MG63 (cell line): ENCODE measurements around the gene NCOR1. TPM values are rescaled to one million over a fixed set of nuclear protein-coding genes. Genes with fewer than 3 reads are reported as not detected.
"Not testable (repeated sequence)": the region's sequence is repeated elsewhere in the genome, so short reads cannot be mapped to it uniquely, and the experiment has no call there.

Experiments
- DNase-seq: peaks from one replicate; pipeline ENCODE4 v3.0.0-alpha.2; 2020
- H3K27me3 ChIP-seq: fragments of 250-450 bp; sonication (Bioruptor Pico); 2 replicates; pipeline ENCODE4 v1.5.1; 2020; ENCODE audit warnings: mild to moderate bottlenecking, moderate library complexity
- H3K36me3 ChIP-seq: fragments of 250-450 bp; sonication (Bioruptor Pico); 2 replicates; pipeline ENCODE4 v1.5.1; 2020; ENCODE audit warnings: mild to moderate bottlenecking, moderate library complexity
- H3K4me3 ChIP-seq: fragments of 250-450 bp; sonication (Bioruptor Pico); 2 replicates; pipeline ENCODE4 v1.5.1; 2020; ENCODE audit warnings: mild to moderate bottlenecking, moderate library complexity
- H3K9me3 ChIP-seq: fragments of 250-450 bp; sonication (Bioruptor Pico); 2 replicates; pipeline ENCODE4 v1.5.1; 2020; ENCODE audit warnings: mild to moderate bottlenecking, moderate library complexity
- total RNA-seq: library from RNA; depleted of rRNA; stranded (reverse); fragments of >200 nt; shearing (Covaris generic); gene quantifications from 2 replicates; pipeline ENCODE4 v1.2.3, GENCODE V29; 2014; ENCODE audit warnings: low replicate concordance

NCOR1 gene
- total RNA-seq, 1 experiment from 2014 or later: 19.8 TPM

- Histone ChIP-seq H3K27me3 (no peaks in the 10 kb centered on the region), H3K4me3 (no peak overlapping the region), H3K9me3 (no peaks in the 10 kb centered on the region), H3K36me3 (peaks cover 10% of the 10 kb centered on the region)
- DNase-seq: no peak
These were observed 91.8 kb downstream of the NCOR1 start for GRCh38 chr17:16123531-16123930.

DNA sequence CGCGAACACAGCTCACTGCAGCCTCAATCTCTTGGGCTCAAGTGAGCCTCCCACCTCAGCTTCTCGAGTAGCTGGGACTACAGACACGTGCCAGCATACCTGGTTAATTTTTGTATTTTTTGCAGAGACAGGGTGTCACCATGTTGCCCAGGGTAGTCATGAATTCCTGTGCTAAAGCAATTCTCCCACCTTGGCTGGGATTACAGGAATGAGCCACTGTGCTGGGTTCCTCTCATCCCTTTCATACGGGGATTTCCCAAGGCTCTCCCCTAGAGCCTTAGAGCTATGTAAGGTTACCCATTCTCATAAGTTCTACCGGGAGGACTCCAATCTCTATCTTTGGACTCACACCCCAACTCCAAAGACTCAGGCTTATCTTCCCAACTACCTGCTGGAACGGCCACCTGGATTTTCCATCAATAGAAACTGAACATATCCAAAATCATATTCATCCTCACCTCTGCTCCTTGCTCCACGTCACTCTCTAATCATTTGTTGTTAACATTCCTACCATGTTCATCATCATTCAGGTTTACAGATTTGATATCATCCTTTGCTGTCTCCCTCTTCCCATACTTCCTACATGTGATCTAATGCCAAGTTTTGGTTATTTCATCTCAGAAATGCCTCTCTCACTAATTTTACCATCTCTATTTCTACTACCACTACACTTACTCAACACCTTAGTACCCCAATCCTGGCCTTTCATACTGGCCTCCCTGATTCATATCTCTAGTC lies 92.5 kb downstream of the NCOR1 start:
- H3K27me3 ChIP-seq: no peaks in the 10 kb centered on the region
- H3K9me3 ChIP-seq: no peaks in the 10 kb centered on the region
- no peak overlapping the region for H3K4me3 ChIP-seq
- peaks cover 16% of the 10 kb centered on the region for H3K36me3 ChIP-seq
- no peak for DNase-seq

DNA sequence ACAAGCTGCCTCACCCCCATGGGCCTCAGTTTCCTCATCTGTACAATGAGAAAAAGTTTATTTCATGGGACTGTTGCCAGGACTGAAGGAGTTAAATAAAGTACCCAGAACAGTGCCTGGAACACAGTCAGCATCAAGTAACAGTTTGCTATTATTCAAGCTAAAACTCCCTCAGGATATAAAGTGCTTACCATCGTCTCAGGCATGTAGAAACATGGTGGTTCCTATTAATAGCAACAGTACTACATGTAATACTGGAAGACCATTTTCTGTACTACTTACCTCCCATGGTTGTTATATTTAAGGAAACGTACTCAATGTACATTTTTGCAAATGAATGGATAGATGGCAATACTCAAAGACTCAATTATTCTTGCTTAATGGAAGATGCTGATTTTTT lies 93.4 kb downstream of the NCOR1 start:
- DNase-seq: no peak

DNA sequence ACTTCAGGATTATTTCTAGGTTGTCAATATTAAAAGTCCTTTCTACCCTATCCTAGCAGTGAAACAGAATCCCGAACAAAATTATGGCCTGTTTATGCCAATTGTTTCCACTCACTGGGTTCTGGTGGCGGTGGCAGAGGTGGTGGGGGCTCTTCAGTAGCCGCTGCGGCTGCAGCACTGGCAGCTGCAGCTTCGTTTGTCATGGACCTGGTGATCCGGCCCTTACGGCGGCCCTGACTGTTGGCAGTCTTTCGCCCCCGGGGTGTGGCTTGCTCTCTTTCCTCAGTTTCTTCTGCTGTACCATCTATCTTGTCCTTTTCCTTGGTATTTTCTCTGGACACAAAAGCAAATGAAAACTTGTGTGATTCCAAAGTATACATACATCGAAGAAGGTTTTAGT lies 94.4 kb downstream of the NCOR1 start:
- DNase-seq: no peak
- H3K9me3 ChIP-seq: no peaks in the 10 kb centered on the region
- H3K4me3 ChIP-seq: no peak overlapping the region
- H3K36me3 ChIP-seq: peaks cover 31% of the 10 kb centered on the region
- no peaks in the 10 kb centered on the region for H3K27me3 ChIP-seq

More for the DNA sequence above, 93.4 kb downstream of the NCOR1 start:
- no peak overlapping the region for H3K4me3 ChIP-seq
- H3K27me3 ChIP-seq: no peaks in the 10 kb centered on the region
- no peaks in the 10 kb centered on the region for H3K9me3 ChIP-seq
- H3K36me3 ChIP-seq: peaks cover 23% of the 10 kb centered on the region

GRCh38 chr17:16117149-16117548 lies 98.2 kb downstream of the NCOR1 start:
- no peak for DNase-seq
- H3K36me3 ChIP-seq: peaks cover 46% of the 10 kb centered on the region
- no peak overlapping the region for H3K4me3 ChIP-seq
- no peaks in the 10 kb centered on the region for H3K9me3 ChIP-seq
- H3K27me3 ChIP-seq: no peaks in the 10 kb centered on the region

DNA sequence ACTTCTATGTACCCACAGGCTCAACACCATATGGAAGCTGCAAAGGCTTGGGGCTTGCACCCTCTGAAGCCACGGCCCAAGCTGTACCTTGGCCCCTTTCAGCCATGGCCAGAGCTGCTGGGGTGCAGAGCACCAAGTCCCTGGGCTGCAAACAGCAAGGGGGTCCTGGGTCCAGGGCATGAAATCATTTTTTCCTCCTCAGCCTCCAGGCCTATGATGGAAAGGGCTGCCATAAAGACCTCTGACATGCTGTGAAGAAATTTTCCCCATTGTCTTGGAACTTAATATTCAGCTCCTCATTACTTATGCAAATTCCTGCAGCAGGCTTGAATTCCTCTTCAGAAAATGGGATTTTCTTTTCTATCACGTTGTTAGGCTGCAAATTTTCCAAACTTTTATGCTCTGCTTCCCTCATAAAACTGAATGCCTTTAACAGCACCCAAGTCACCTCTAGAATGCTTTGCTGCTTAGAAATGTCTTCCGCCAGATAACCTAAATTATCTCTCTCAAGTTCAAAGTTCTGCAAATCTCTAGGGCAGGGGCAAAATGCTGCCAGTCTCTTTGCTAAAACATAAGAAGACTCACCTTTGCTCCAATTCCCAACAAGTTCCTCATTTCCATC lies 100.1 kb downstream of the NCOR1 start:
- H3K9me3 ChIP-seq, DNase-seq, H3K27me3 ChIP-seq, H3K4me3 ChIP-seq: not testable (repeated sequence)
- H3K36me3 ChIP-seq: peaks cover 44% of the 10 kb centered on the region

DNA sequence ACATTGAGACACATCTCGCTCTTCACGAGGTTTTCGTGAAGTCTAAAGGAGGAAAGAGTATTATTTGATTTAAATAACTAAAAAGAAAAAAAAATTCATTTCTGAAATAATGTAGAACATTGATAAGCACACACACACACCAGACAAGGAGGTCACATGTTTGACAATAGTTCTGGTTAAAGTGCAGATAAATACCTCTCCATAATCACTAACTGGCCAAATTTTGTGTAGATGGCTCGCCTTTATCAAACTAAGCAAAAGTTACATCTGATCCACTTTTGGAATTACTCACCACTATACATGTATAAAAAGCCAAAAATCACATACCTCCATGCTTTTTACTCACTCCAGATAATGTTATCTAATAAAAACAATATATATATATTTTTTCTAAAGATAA lies 106.5 kb downstream of the NCOR1 start:
- Histone ChIP-seq H3K27me3 (no peaks in the 10 kb centered on the region), H3K4me3 (no peak overlapping the region), H3K9me3 (no peaks in the 10 kb centered on the region), H3K36me3 (peaks cover 8% of the 10 kb centered on the region)
- DNase-seq: no peak

DNA sequence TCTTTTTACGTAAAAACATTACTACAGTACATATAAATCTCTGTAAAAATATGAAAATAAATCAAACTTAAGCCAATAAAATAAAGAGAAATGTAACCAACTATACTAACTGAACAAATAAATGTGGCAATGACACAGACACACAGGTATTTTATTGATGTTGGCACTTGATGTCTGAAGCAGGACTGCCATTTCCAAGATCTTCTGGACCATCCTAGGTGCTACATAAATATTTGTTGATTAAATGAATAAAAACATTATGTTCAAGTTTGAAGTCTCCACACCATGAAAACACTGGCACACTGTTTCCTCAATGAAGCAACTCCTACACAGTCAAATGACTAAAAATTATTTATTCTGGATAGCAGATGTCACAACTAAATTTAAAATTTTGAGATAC lies 106.9 kb downstream of the NCOR1 start:
- Histone ChIP-seq H3K36me3 (peaks cover 6% of the 10 kb centered on the region), H3K27me3 (no peaks in the 10 kb centered on the region), H3K4me3 (no peak overlapping the region), H3K9me3 (no peaks in the 10 kb centered on the region)
- DNase-seq: no peak

- Histone ChIP-seq H3K4me3 (no peak overlapping the region), H3K27me3 (no peaks in the 10 kb centered on the region), H3K9me3 (no peaks in the 10 kb centered on the region), H3K36me3 (peaks cover 4% of the 10 kb centered on the region)
- DNase-seq: no peak
These were observed 108.1 kb downstream of the NCOR1 start for GRCh38 chr17:16107165-16107770.

- no peaks in the 10 kb centered on the region for H3K27me3 ChIP-seq
- peaks cover 4% of the 10 kb centered on the region for H3K36me3 ChIP-seq
- no peak overlapping the region for H3K4me3 ChIP-seq
- peak; percentile 30 for DNase-seq
- H3K9me3 ChIP-seq: no peaks in the 10 kb centered on the region
These were observed 109.0 kb downstream of the NCOR1 start for GRCh38 chr17:16106161-16106891.

- peaks cover 4% of the 10 kb centered on the region for H3K36me3 ChIP-seq
- no peak overlapping the region for H3K4me3 ChIP-seq
- no peaks in the 10 kb centered on the region for H3K9me3 ChIP-seq
- H3K27me3 ChIP-seq: no peaks in the 10 kb centered on the region
- DNase-seq: no peak
These were observed 111.1 kb downstream of the NCOR1 start for GRCh38 chr17:16104189-16104588.

DNA sequence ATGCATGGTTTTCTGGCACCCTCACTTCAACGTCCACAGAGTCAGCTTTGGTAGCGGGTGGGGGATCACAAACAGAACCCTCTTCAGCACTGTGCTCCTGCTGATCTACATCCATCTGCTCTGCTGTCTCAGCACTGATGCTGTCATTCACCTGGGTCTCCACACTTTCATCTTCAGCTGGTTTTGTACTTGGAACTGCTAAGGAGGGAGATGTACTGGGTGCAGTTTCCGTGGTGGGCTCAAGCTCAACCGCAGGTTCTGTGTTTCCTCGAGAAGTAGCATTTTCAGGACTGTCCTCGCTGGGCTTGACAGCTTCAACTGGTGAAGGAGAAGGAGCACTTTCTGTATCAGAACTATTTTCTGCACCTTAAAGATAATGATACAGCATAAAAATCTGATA lies 113.9 kb downstream of the NCOR1 start:
- Histone ChIP-seq H3K27me3 (no peaks in the 10 kb centered on the region), H3K9me3 (no peaks in the 10 kb centered on the region), H3K36me3 (peaks cover 3% of the 10 kb centered on the region; the same call in 1 of the 2 replicates), H3K4me3 (no peak overlapping the region)
- no peak for DNase-seq

DNA sequence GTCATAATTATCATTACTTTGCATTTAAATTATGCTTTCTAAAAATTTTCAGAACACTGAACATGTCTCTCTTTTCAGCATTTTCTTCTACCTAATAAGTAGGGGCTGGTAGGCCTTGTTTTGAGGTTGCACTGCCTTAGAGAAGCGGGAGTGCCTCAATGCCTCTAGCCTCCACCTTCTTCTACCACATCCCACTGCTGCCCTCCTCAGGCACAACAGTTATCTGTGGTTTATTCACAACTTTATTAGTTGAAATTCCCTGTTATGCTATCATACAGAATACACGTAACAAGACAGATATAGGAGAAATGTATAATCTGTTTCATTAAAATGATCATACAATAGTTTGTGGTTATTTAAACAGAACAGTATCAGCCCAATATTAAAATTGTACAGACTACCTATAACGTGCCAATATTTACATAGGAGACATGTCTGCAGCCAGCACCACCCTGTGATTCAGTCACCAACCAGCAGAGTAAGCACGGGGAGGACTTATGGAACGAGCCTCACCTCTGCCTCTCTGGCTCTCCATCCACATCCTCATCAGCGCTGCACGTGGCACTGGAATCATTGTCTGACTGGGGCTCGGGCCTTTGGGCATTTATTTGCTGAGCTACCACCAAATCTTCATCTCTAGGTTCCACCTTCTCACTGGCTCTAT lies 114.5 kb downstream of the NCOR1 start:
- H3K36me3 ChIP-seq: peaks cover 3% of the 10 kb centered on the region; the same call in 1 of the 2 replicates
- H3K27me3 ChIP-seq: no peaks in the 10 kb centered on the region
- H3K4me3 ChIP-seq: no peak overlapping the region
- DNase-seq: no peak
- H3K9me3 ChIP-seq: no peaks in the 10 kb centered on the region

DNA sequence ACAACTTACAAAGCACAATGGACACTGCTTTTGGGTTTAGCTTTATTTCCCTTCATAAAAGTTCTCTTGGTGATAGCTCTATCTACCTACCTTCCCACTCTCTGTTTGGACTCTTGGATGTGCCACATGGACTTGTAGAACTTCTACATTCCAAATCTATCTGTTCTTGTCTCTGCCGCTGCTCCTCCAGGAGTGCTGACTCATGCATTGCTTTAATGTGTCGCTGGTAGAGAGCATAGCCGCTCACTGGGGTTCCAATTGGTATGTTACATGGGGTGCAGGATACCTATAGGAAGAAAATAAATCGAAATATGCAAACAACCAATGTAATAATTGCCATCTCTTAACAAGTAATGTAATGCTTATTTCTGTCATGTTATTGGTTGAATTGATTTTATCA lies 123.6 kb downstream of the NCOR1 start:
- H3K36me3 ChIP-seq: peaks cover 4% of the 10 kb centered on the region
- no peaks in the 10 kb centered on the region for H3K9me3 ChIP-seq
- DNase-seq: no peak
- no peaks in the 10 kb centered on the region for H3K27me3 ChIP-seq
- no peak overlapping the region for H3K4me3 ChIP-seq

- H3K9me3 ChIP-seq: no peaks in the 10 kb centered on the region
These were observed 128.4 kb downstream of the NCOR1 start for GRCh38 chr17:16086957-16087356.

DNA sequence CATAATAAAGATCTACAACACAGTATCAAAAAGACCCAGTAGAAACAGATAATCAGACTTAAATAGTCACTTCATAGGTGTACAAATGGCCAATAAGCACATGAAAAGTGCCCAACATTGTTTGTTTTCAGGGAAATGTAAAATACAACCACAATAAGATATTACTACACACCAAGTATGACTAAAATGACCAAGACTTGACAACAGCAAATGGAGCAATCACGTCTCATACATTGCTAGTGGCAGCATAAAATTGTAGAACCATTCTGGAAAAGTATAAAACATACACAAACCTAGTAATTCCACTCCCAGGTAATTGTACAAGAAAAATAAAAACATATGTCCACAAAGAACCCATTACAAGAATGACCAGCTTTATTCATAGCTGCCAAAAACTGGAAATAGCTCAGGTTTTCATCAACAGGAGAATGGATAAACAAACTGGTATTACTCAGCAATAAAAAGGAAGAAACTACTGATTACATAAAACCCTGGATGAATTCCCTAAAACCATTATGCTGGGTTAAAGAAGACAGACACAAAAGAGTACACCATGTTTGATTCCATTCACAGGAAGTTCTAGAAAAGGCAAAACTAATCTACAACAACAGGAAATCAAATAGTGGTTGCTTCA lies 130.2 kb downstream of the NCOR1 start:
- no peaks in the 10 kb centered on the region for H3K27me3 ChIP-seq
- H3K9me3 ChIP-seq: no peaks in the 10 kb centered on the region
- no peak for DNase-seq
- H3K4me3 ChIP-seq: no peak overlapping the region
- H3K36me3 ChIP-seq: peaks cover 10% of the 10 kb centered on the region

More at GRCh38 chr17:16086957-16087356, 128.4 kb downstream of the NCOR1 start:
- Histone ChIP-seq H3K36me3 (peaks cover 14% of the 10 kb centered on the region), H3K27me3 (no peaks in the 10 kb centered on the region), H3K4me3 (no peak overlapping the region)
- no peak for DNase-seq
